AML-193 (cell line): ENCODE measurements around the gene RAB11B.
A peak's percentile ranks its signal among the peaks of the same experiment; 100 is the strongest.
"Not testable (repeated sequence)": the region's sequence is repeated elsewhere in the genome, so short reads cannot be mapped to it uniquely, and the experiment has no call there.

ENCODE experiments used
- DNase-seq, 2 experiments: peaks; one replicate each; lab custom pipeline; 2025; lab: John Stamatoyannopoulos, UW

RAB11B gene

DNA sequence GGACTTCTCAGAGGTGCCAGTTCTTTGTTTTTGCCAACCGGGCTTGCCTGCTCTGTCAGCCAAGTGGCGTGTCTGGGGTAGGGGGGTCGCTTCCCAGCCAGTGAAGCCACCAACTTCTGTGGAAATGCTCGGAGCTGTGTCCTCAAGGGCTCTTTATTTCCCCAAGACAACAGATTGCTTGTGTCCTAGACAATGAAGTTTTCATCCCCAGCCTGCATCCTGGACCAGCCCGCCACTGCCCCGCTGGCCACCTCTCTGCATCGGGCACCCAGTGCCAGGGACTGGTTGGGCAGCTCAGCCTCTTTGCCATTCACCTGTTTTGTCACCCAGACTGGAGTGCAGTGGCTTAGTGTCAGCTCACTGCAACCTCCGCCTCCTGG, 3.7 kb downstream of the RAB11B start:
- DNase-seq, result no peak

GRCh38 chr19:8395621-8396082, 5.5 kb downstream of the RAB11B start:
- DNase-seq, result no peak

DNA sequence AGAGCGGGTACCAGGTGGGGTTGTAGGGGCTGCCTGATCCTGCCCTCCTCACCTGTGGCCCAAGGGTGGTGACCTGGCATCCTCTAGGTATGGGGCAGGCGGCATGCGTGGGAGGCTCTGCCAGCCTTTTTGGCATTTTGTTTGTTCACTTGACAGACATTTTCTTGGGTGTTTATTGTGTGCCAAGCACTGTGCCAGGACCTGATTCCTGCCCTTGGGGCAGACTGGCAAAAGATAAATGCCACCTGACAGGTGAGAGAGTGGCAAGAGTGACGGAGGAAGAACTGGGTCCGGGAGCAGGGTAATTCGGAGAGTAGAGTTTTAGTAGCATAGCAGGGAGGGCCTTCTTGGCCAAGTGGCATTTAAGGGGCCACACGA, 6.0 kb downstream of the RAB11B start:
- DNase-seq, result no peak

DNA sequence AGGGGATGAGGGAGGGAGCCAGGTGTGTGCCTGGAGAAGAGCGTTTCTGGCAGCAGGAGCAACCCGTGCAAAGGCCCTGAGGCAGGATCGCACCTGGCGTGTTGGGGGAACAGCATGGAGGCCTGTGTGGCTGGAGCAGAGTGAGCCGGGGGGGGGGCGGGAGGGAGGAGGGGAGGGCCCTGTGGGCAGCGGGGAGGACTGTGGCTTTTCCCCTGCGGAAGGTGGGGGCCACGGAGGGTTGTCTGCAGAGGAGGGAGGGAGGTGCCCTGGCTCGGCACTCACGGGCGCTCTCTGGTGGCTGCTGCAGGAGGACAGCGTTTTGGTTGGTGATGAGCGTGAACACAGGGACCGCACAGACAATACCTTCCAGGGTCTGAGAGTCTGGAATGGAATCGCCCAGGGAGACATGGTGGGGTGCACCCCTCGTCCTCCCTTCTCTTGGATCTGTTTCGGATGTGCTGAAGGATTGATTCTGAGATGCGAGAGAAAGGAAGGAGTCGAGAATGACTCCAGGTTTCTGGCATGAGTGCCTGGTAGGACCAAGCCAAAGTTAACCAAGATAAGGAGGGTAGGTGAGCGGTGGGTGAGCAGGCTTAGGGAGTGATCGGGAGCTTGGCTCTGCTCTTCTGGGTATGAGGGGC, 6.5 kb downstream of the RAB11B start:
- peak; percentile 41 to 48 for DNase-seq

- DNase-seq, result no peak
Observed at GRCh38 chr19:8397271-8397670, 7.1 kb downstream of the RAB11B start.

DNA sequence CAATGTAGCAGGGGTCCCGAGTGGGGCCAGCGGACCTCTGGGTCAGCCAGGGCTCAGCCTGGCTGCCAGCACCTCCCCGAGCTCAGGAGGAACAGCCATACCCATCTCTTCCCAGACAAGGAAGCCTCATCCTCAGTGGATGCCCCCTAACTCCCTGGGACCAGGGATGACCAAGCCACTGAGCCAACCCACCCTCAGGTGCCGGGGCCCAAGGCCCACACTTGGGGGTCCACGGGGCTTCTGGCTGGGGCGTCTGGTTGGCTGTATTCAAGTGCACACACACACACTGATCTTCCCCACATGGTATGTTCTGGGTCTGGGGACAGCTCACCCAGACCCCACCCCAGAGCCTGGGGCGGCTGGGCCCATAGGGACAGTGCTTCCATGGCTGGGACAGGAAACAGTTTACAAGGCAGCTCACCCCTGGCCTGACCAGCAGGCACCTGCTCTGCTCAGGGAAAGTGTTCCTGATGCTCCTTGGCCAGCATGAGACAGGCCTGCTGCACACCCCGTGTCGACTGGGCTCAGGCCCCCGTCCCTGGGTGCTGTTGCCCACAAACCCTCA, 7.7 kb downstream of the RAB11B start:
- no peak for DNase-seq

- no peak for DNase-seq
Observed at GRCh38 chr19:8398311-8398771, 8.2 kb downstream of the RAB11B start.

DNA sequence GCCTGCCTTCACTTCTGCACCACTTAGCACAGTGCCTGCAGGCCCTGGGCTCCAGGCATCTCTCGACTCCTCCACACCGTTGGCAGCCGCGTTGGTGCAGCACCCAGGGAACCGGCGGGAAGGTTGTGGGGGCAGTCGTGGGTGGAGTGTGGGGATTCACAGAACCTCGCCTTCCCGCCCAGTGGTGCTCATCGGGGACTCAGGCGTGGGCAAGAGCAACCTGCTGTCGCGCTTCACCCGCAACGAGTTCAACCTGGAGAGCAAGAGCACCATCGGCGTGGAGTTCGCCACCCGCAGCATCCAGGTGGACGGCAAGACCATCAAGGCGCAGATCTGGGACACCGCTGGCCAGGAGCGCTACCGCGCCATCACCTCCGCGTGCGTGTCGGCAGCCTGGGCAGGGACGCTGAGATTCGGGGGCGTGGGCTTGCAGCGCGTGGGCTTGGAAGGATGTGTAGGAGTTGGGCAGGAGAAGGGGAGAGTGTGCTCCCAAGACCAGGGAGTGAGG, 9.6 kb downstream of the RAB11B start:
- no peak for DNase-seq

DNA sequence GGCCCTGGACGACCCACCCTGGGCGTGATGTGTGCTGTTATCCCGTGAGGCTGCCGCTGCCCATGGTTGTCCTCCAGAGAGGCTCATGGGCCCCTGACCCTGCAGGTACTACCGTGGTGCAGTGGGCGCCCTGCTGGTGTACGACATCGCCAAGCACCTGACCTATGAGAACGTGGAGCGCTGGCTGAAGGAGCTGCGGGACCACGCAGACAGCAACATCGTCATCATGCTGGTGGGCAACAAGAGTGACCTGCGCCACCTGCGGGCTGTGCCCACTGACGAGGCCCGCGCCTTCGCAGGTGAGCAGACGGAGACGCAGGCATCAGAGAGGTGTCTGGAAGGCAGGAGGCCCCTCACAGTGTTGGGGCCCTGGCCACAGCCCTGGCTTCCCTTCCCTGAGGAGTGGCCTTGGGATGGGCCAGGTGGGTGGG, 11.8 kb downstream of the RAB11B start:
- DNase-seq, result no peak

GRCh38 chr19:8403098-8403819, 13.1 kb downstream of the RAB11B start:
- DNase-seq, result no peak

GRCh38 chr19:8403820-8404109, 13.6 kb downstream of the RAB11B start:
- DNase-seq, result no peak

GRCh38 chr19:8404391-8405151, 14.4 kb downstream of the RAB11B start:
- no peak for DNase-seq

DNA sequence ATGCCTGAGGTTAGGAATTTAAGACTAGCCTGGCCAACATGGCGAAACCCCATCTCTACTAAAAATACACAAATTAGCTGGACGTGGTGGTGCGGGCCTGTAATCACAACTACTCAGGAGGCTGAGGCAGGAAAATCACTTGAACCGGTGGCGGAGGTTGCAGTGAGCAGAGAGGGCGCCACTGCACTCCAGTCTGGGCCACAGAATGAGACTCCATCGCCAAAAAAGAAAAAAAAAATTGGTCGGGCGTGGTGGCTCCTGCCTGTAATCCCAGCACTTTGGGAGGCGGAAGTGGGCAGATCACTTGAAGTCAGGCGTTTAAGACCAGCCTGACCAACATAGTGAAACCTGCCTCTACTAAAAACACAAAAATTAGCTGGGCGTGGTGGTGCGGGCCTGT, 20.6 kb downstream of the RAB11B start:
- not testable (repeated sequence) for DNase-seq

DNA sequence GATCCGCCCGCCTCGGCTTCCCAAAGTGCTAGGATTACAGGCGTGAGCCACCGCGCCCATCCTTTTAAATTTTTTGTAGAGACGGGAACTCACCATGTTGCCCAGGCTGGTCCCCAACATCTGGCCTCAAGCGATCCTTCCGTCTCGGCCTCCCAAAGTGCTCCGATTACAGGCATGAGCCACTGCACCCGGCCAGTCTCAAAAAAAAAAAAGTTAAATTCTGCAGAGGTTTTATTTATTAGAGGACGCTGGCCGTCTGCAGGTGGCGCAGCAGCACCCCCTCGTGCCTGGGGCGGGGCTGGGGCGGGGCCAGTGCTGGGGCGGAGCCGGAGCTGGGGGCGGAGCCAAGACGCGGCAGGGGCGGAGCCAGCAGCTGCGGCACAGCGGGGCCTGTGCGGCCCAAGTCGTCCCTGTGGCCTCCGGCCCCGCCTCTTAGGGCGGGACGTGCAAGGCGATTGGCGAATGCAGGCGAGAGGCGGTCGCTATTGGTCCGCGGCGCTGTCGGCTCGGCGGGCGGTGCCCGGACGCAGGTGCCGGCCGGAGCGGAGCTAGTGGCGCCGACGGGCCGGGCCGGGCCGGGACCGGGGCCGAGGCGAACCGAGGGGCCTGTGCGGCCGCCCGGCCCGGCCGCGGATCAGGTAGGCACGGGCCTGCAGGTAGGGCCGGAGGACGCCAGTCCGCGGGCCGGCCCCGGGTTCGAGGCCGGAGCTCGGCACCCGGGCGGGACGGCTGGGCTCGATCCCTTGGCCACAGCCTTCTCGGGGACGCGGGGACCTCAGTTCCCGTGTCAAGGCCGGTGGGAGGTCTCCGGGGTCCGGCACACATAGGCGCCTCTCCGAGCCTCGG, 22.8 kb downstream of the RAB11B start, which contains the start of gene MARCHF2:
MARCHF2 (plus strand) TSS at position 523 of the 846 bp plus-strand sequence. CDS start 8,536 bp downstream, outside the sequence.
- peak; percentile 86 to 90 for DNase-seq

GRCh38 chr19:8413629-8413995, 23.5 kb downstream of the RAB11B start:
- DNase-seq, result no peak

- DNase-seq, result no peak
Observed at GRCh38 chr19:8416796-8417195, 26.6 kb downstream of the RAB11B start.

- no peak for DNase-seq
Observed at GRCh38 chr19:8421484-8422461, 31.6 kb downstream of the RAB11B start.

DNA sequence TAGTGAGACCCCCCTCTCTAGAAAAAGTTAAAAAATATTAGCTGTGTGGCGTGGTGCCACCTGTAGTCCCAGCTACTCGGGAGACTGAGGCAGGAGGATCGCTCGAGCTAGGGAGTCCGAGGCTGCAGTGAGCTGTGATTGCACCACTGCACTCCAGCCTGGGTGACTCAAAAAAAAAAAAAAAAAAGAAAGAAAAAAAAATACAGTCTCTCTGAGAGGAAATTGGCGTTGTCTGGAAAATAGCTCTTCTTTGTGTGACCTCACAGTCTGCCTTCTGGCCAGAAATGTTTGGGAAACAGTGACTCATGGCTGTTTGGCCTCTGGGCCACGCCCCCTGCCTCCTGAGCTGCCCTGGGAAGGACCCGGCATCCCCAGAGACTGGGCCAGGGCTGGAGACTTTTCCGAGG, 33.7 kb downstream of the RAB11B start:
- peak; percentile 68 to 73 for DNase-seq

DNA sequence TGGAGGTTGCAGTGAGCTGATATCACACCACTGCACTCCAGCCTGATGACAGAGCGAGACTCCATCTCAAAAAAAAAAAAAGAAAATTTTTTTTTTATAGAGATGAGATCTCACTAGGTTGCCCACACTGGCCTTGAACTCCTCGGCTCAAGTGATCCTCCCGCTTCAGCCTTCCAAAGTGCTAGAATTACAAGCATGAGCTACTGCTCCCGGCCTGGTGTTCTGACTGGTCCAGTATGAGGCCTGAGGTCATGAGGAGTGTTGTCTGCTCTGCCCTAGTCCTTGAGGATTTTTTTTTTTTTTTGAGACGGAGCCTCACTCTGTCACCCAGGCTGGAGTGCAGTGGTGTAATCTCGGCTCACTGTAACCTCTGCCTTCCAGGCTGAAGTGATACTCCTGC, 35.2 kb downstream of the RAB11B start:
- DNase-seq, result not testable (repeated sequence)

GRCh38 chr19:8426283-8426682, 36.1 kb downstream of the RAB11B start:
- no peak for DNase-seq
